GM23248 (cell line): ENCODE results near the gene BMP2K.

Experiments used
- EZH2 ChIP-seq: fragments of 200-600 bp; sonication (generic); IDR thresholded peaks from 2 replicates; pipeline ENCODE4 v1.6.1; 2018; ENCODE audit warnings: antibody characterized with exemption, mild to moderate bottlenecking; ENCODE audit not compliant: insufficient read depth, poor library complexity, severe bottlenecking
- EZH2phosphoT487 ChIP-seq: fragments of 200-600 bp; sonication (generic); IDR thresholded peaks from 2 replicates; pipeline ENCODE4 v1.6.1; 2018; ENCODE audit warnings: antibody characterized with exemption, moderate library complexity, mild to moderate bottlenecking, low read depth; ENCODE audit not compliant: insufficient read depth

DNA sequence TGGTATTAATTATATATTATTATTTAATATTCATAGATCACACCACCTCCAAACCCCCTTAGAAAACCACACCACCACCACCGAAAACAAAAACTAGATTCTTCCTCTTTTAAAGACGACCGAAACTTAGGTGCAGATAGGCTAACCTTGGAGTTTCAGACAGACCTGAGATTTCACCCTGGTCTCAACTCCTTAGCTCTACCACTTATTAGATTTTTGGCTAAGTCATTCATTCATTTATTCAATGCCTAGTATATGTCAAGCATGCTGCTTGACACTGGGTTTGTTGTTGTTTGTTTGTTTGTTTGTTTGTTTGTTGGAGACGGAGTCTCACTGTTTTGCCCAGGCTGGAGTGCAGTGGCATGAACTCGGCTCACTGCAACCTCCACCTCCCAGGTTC, 9.5 kb upstream of the BMP2K start:
- no peak for TF ChIP-seq EZH2
- no peak for TF ChIP-seq EZH2phosphoT487
